MM.1S (cell line): Measurements from ENCODE around the gene CD34.

Source experiments
- CTCF ChIP-seq: fragments of 300-600 bp; sonication (generic); IDR thresholded peaks from 2 replicates; pipeline ENCODE4 v1.5.1; 2016; ENCODE audit warnings: antibody characterized with exemption, low read length, mixed read lengths
- EZH2 ChIP-seq: fragments of 300-600 bp; sonication (generic); optimal IDR thresholded peaks from 2 replicates; pipeline ENCODE3; 2017; ENCODE audit warnings: low read depth, mild to moderate bottlenecking, antibody characterized with exemption, low read length, mixed read lengths
- EZH2phosphoT487 ChIP-seq: fragments of 300-600 bp; sonication (generic); IDR thresholded peaks from 2 replicates; pipeline ENCODE4 v1.6.1; 2018; ENCODE audit warnings: antibody characterized with exemption, low read length

- TF ChIP-seq CTCF (no peak), EZH2 (no peak), EZH2phosphoT487 (no peak)
Measured at GRCh38 chr1:207937204-207937603, 26.3 kb upstream of the CD34 start.
